WI38 (cell line): ENCODE results near the gene GFM1.
"Not testable (repeated sequence)": the region's sequence is repeated elsewhere in the genome, so short reads cannot be mapped to it uniquely, and the experiment has no call there.

ENCODE experiments used
- H3K4me3 ChIP-seq: 2 replicates; pipeline ENCODE4 v1.5.1; 2011; ENCODE audit warnings: low read depth, mild to moderate bottlenecking, control low read depth, low read length
- TF ChIP-seq, protein P1 (sequence below): IDR thresholded peaks from 2 replicates; pipeline ENCODE4 v1.5.1; 2012; ENCODE audit warnings: low read depth, mild to moderate bottlenecking, control low read depth, low read length

The GFM1 gene

DNA sequence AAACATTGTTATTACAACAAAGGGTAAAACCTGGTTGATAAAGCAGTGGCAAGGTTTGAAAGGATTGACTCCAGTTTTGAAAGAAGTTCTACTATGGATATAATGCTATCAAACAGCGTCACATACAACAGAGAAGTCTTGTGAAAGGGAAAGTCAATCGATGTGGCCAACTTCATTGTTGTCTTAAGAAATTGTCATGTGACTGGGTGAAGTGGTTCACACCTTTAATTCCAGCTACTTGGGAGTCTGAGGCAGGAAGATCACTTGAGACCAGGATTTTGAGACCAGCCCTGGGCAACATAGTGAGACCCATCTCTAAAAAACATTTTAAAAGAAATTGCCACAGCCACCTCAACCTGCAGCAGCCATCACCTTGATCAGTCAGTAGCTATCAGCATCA lies 34.4 kb downstream of the GFM1 start:
- H3K4me3 ChIP-seq = no peak overlapping the region
- TF ChIP-seq, protein P1, sequence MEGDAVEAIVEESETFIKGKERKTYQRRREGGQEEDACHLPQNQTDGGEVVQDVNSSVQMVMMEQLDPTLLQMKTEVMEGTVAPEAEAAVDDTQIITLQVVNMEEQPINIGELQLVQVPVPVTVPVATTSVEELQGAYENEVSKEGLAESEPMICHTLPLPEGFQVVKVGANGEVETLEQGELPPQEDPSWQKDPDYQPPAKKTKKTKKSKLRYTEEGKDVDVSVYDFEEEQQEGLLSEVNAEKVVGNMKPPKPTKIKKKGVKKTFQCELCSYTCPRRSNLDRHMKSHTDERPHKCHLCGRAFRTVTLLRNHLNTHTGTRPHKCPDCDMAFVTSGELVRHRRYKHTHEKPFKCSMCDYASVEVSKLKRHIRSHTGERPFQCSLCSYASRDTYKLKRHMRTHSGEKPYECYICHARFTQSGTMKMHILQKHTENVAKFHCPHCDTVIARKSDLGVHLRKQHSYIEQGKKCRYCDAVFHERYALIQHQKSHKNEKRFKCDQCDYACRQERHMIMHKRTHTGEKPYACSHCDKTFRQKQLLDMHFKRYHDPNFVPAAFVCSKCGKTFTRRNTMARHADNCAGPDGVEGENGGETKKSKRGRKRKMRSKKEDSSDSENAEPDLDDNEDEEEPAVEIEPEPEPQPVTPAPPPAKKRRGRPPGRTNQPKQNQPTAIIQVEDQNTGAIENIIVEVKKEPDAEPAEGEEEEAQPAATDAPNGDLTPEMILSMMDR = no peak

DNA sequence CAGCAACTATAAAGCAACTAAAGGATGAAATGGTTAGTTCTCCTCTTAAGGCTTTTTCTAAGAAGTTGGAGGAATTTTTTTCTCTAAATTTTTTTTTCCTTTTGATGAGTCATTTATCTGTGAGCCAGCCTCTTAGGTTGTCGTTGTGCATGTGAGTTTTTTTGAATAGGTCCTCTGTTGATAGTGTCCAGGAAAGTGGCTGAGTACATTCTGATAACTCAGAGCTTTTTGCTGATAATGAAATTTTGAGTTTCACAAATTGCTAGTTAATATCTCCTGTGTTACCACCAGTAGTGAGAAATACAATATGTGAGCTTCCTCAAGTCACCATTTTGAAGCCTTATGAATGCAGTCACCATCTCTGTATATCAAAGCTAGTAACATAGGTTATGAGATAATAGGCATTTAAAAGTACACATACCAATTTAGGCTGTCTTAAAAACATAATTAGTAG lies 35.2 kb downstream of the GFM1 start:
- no peak overlapping the region for H3K4me3 ChIP-seq
- TF ChIP-seq, protein P1 = no peak

DNA sequence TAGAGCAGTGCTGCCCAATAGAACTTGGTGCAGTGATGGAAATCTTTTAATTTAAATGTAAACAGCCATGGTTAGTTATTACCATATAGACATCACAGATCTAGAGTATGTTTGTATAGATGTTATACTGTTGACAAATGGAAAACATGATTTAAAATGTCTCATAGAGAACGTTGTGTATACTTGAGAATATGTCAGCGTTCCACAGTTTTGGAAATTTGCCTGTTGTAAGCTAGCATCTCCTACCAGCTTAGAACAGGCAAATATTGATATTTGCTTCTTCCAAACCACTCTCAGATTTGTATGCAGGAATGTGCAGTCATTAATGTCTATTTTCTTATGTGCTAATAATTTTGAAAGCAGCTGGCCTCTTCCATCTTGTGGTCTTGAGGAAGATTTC lies 36.5 kb downstream of the GFM1 start:
- TF ChIP-seq, protein P1 = no peak

DNA sequence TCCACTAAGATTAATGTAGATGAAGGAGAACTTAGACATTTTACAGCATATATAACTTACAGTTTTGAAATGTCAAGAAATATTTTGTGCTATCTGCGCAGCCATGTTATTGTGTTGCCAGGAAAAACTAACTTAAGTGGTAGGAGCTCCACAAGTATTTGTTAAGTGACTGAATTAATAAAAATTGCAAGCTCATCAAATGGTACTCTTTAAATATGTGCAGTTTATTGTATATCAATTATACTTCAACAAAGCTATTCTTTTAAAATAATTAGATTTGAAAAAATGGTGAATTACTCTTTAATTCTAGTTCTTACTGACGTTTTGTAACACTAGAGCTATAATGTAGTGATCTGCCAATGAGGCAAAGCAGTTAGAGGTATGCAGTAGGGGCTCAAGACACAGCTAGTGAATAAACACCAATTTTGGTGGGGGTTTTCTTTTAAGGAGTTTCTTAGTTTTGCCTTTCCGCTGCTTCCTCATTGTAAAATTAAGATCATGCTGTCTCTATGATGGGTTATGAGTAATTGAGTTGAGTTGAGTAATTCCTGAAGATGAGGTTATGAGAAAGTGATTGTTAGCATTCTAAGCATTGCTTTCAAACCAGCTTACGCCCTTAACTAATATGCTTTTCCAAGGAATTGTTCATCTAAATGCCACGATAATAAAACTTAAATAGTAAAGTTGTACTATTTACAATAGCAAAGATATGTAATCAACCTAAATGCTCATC lies 39.1 kb downstream of the GFM1 start:
- no peak overlapping the region for H3K4me3 ChIP-seq
- TF ChIP-seq, protein P1 = no peak

More for the DNA sequence above, 36.5 kb downstream of the GFM1 start:
- no peak overlapping the region for H3K4me3 ChIP-seq

DNA sequence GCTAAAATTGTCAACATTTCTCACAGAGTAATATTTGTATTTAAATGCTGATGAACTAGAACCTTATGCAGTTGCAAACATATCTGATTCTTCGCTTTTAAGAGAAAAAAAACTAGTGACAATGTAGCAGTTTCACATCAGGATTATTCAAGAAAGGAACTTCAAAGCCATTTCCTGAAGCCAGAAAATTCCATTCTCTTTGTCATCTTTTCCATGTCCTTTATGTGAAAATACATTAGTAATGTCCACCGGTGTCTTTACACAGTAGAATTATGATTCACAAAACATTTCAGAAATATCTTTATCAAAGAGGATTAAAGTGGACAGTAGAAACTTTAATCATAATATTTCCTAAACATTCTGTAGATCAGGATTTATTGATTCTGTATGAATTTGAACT lies 40.8 kb downstream of the GFM1 start:
- H3K4me3 ChIP-seq = no peak overlapping the region
- TF ChIP-seq, protein P1 = no peak

DNA sequence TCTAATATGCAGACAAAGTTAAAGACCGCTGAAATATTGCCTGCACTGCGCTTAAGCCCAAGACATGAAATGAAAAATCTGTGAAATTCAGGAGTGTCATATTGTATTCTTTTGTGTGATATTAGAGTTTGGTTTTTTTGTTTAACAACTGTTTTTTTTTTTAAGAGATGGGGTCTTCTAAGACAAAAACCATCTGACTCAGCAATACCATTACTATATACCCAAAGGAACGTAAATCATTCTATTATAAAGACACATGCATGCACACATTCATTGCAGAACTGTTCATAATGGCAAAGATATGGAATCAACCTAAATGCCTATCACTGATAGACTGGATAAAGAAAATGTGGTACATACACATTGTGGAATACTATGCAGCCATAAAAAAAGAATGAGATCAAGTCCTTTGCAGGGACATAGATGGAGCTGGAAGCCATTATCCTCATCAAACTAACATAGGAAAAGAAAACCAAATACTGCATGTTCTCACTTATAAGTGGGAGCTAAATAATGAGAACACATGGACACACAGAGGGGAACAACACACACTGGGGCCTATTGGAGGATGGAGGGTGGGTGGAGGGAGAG lies 49.6 kb downstream of the GFM1 start:
- H3K4me3 ChIP-seq = not testable (repeated sequence)

DNA sequence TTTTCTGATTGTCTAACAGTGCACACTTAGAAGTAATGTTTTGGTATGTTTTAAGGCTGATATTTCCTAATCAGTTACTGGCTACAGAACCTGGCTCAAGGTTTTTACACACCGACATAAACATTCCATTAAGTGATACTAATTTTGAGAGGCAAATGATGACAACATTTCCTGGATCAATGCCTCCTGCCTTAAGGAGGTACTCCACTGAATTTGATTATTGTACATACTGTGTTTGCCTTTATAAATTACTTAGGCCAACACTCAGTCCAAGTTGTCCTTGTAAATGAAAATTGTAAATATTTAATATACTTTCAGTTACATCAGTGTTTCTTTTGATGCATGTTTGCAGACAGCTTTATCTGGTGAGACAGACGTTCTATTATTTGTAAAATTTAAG lies 52.3 kb downstream of the GFM1 start:
- TF ChIP-seq, protein P1 = no peak
- H3K4me3 ChIP-seq = no peak overlapping the region
